HUES64 (cell line): Measurements from ENCODE around the gene KRT36.

Source experiments
- H3K27ac ChIP-seq: 2 replicates; pipeline ENCODE4 v1.7.0; 2013; ENCODE audit warnings: low read depth, low read length, inconsistent platforms
- H3K27me3 ChIP-seq: 2 replicates; pipeline ENCODE4 v1.6.1; 2013; ENCODE audit warnings: mild to moderate bottlenecking, low read length; ENCODE audit not compliant: insufficient read depth
- H3K36me3 ChIP-seq: 2 replicates; pipeline ENCODE4 v1.6.1; 2013; ENCODE audit warnings: mild to moderate bottlenecking, low read length; ENCODE audit not compliant: insufficient read depth
- H3K4me1 ChIP-seq: 2 replicates; pipeline ENCODE4 v1.6.1; 2013; ENCODE audit warnings: mild to moderate bottlenecking, low read length, moderate library complexity; ENCODE audit not compliant: insufficient read depth
- H3K4me3 ChIP-seq: 2 replicates; pipeline ENCODE4 v1.5.1; 2013; ENCODE audit warnings: mild to moderate bottlenecking, low read length, moderate library complexity
- H3K9ac ChIP-seq: 2 replicates; pipeline ENCODE4 v1.6.1; 2013; ENCODE audit warnings: mild to moderate bottlenecking, low read depth, low read length
- H3K9me3 ChIP-seq: 2 replicates; pipeline ENCODE4 v1.6.1; 2013; ENCODE audit warnings: low read depth, low read length; ENCODE audit not compliant: insufficient read depth
- WGBS: fragments of 150-250, 120-280 bp; methylation state at CpG from one replicate; pipeline ENCODE4 v1.1.7; 2013; ENCODE audit warnings: missing lambda C conversion rate; 5-methylcytosine and 5-hydroxymethylcytosine counted together

Gene KRT36

DNA sequence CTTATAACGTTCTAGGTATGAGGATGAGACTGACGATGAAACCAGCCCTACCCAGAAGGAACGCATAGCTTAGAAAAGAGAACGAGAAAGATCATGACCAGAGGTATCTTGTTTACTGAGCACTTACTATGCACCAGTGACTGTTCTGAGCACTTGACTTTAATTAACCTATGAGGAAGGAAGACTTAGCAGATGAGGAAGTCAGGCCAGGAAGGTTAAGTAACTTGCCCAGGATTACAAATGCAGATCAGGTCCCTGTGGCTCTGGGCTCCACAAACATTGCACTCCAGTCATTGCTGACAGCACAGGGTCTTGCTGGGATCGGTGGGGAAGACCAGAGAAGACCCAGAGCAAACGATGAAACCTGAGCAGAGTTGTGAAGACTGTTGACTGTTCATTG is 8.6 kb upstream of the KRT36 start:
- Histone ChIP-seq H3K4me1 (peaks cover 9% of the 10 kb centered on the region), H3K27me3 (no peaks in the 10 kb centered on the region; the same call in 1 of the 2 replicates), H3K4me3 (no peak overlapping the region), H3K36me3 (no peaks in the 10 kb centered on the region), H3K9ac (no peak overlapping the region), H3K27ac (no peak overlapping the region), H3K9me3 (no peaks in the 10 kb centered on the region)
- WGBS = 85% methylated on average over 6 of the region's 6 CpGs

DNA sequence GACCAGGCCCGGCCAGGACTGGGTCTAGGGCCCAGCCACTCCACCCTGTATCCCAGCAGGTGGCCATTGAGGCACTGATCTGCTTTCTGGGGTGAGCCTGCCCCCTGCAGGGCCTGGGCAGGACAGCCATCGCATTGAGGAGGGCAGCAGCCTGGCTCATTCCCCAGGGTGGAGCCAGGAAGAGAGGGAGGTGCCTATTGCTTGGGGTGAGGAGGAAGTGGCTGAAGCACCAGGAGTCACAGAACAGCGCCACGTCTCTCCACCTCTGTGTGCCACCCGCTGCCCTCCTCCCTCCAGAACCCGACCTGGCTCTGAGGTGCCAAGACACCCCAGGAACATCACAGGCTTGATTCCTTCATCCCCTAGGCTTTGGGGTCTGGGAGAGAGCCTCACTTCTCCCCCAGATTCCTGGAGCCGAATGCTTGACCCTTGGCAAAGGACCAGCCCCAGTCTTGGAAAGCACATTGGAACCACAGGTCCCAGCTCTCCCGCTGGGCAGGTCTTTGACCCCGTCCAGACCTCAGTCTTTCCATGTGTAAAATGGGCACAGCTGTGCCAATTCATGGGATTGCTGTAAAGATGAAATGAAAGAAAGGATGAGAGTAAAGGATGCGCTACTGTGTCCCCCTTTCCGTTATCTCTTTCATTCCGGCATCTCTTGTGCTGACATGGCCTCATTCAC is 7.2 kb upstream of the KRT36 start:
- H3K9ac ChIP-seq = no peak overlapping the region
- no peak overlapping the region for H3K27ac ChIP-seq
- 68% methylated on average over 12 of the region's 12 CpGs for WGBS
- no peaks in the 10 kb centered on the region; the same call in 1 of the 2 replicates for H3K27me3 ChIP-seq
- no peaks in the 10 kb centered on the region for H3K9me3 ChIP-seq
- peaks cover 9% of the 10 kb centered on the region for H3K4me1 ChIP-seq
- no peaks in the 10 kb centered on the region for H3K36me3 ChIP-seq
- H3K4me3 ChIP-seq = no peak overlapping the region

DNA sequence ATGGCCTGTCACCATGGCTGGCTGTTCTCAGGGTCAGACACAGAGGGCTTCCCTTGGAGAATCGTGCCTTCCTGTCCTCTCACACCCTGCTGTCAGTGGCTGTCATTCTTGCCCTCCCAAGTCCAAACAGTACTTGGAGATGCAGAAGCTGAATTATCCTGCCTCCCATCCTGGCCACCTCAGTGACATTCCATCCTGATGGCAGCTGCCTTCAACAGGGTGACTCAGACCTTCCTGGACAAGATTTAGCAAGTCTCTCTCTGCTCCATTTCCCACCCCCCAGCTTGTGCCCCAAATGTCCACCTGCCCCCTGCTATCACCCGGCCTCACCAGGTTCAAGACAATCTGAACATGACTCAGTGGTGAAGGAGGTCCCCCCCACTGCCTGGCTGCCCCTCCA is 4.8 kb upstream of the KRT36 start:
- H3K9ac ChIP-seq = no peak overlapping the region
- H3K27ac ChIP-seq = no peak overlapping the region
- WGBS = 79% methylated on average over 2 of the region's 2 CpGs
- H3K36me3 ChIP-seq = no peaks in the 10 kb centered on the region
- peaks cover 3% of the 10 kb centered on the region; the same call in 1 of the 2 replicates for H3K4me1 ChIP-seq
- no peak overlapping the region for H3K4me3 ChIP-seq
- no peaks in the 10 kb centered on the region; the same call in 1 of the 2 replicates for H3K27me3 ChIP-seq
- H3K9me3 ChIP-seq = no peaks in the 10 kb centered on the region

DNA sequence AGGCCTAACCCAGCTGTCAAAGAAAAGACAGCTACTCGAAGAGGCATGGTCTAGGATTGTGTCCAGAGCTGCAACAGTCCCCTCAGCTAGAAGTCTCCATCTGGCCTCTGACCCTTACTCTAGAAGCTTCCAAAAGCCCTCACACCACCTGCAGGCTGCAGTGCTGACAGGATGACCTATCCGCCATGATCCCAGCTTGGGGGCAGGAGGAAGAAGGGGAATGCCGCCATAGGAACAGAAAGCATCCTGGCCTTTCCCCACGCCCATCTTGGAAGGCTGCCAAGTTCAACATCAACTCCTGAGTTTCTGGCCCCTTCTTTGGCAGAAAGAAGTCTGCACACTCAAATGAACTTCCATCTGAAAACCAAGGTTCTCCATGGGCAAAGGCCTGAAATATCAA is 3.1 kb upstream of the KRT36 start:
- Histone ChIP-seq H3K9ac (no peak overlapping the region), H3K4me1 (peaks cover 3% of the 10 kb centered on the region; the same call in 1 of the 2 replicates), H3K27me3 (no peaks in the 10 kb centered on the region), H3K9me3 (no peaks in the 10 kb centered on the region), H3K4me3 (no peak overlapping the region), H3K27ac (no peak overlapping the region), H3K36me3 (no peaks in the 10 kb centered on the region)
- WGBS = 92% methylated on average over 4 of the region's 4 CpGs

DNA sequence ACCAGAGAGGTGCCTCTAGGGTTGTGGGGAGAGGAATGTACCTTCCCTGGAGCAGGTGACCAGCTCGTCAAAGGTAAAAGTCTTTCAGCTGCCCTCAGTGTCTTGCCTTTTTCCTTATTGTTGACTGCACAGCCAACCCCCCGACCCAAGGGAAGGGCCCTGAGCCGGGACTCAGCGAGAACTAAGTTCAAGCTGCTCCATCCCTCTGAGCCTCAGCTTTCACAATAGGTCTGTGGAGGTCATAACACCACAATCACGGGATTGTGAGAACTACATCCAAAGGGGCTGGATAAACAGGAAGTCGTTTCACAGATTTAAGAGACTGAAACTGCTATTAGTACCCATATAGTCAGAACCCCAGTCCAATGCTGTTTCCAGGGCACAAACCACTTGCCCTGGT is 2.6 kb upstream of the KRT36 start:
- 89% methylated on average over 6 of the region's 6 CpGs for WGBS
- no peak overlapping the region for H3K4me3 ChIP-seq
- H3K9ac ChIP-seq = no peak overlapping the region
- no peaks in the 10 kb centered on the region for H3K36me3 ChIP-seq
- no peak overlapping the region for H3K27ac ChIP-seq
- peaks cover 3% of the 10 kb centered on the region; the same call in 1 of the 2 replicates for H3K4me1 ChIP-seq
- no peaks in the 10 kb centered on the region for H3K27me3 ChIP-seq
- H3K9me3 ChIP-seq = no peaks in the 10 kb centered on the region

DNA sequence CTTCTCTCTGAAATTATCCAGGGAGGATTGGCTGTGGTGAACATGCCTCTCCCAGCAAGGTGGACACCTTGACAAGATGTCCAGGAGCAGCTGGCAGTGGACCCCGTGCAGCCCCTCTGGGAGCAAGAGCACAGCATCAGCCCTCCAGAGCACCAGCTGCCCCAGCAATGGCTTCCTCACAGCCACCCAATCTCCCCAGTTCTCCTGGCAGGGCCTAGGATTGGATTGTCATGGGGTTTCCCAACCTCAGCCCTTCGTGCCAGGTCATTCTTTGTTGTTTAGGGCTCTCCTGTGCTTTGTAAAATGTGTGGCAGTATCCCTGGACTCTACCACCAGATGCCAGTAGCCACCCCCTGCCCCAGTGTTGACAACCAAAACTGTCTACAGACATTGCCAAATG is 1.8 kb upstream of the KRT36 start:
- H3K36me3 ChIP-seq = no peaks in the 10 kb centered on the region
- H3K9ac ChIP-seq = no peak overlapping the region
- no peaks in the 10 kb centered on the region for H3K9me3 ChIP-seq
- H3K27ac ChIP-seq = no peak overlapping the region
- no peaks in the 10 kb centered on the region for H3K4me1 ChIP-seq
- H3K27me3 ChIP-seq = peaks cover 2% of the 10 kb centered on the region; the same call in 1 of the 2 replicates
- H3K4me3 ChIP-seq = no peak overlapping the region
- WGBS = 76% methylated on average over 2 of the region's 2 CpGs

DNA sequence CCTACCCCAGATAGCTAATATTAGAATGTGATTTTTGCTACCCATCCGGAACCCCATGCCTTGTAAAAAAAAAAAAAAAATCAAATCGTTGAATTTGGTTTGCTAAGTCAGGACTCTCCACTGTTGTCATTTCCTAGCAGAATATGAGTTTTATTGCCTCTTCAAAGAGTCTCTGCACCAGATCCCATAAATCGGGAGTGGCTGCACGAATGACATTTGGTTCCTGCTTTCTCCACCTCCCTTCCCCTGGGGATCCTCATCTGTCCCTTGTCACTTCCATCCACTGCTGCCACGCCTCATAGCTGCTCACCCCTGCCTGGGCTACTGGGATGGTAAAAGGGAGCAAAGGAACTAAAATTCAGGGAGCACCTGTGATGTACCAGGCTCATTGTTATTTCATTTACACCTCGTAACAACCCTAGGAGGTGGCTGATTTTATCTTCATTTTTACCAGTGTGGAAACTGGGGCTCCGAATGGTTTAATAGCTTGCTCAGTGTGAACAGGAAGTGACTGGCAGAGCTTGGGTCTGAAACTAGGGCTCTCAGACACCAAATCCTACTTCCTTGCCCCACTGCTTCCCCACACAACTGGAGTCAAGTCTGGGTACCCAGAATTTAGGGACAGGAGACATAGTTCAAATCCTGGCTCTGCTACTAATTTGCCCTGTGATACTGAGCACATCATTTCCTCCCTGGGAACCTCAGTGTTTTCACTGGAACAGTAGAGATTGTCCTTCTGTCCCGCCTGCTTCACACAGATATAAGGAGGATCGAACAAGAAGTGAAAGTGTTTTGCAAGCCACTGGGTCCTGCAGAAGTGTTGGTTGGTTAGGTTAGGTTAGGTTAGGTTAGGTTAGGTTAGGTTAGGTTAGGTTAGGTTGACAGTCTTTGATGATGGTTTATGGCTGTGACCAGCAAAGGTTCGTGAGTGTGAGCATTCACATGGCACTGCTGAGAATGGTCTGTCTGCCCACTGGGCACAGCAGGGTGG is 585 bp upstream of the KRT36 start:
- H3K9ac ChIP-seq = no peak overlapping the region
- H3K36me3 ChIP-seq = no peaks in the 10 kb centered on the region
- H3K4me1 ChIP-seq = no peaks in the 10 kb centered on the region
- no peaks in the 10 kb centered on the region for H3K9me3 ChIP-seq
- 89% methylated on average over 10 of the region's 10 CpGs for WGBS
- no peak overlapping the region for H3K4me3 ChIP-seq
- peaks cover 3% of the 10 kb centered on the region; the same call in 1 of the 2 replicates for H3K27me3 ChIP-seq
- no peak overlapping the region for H3K27ac ChIP-seq

DNA sequence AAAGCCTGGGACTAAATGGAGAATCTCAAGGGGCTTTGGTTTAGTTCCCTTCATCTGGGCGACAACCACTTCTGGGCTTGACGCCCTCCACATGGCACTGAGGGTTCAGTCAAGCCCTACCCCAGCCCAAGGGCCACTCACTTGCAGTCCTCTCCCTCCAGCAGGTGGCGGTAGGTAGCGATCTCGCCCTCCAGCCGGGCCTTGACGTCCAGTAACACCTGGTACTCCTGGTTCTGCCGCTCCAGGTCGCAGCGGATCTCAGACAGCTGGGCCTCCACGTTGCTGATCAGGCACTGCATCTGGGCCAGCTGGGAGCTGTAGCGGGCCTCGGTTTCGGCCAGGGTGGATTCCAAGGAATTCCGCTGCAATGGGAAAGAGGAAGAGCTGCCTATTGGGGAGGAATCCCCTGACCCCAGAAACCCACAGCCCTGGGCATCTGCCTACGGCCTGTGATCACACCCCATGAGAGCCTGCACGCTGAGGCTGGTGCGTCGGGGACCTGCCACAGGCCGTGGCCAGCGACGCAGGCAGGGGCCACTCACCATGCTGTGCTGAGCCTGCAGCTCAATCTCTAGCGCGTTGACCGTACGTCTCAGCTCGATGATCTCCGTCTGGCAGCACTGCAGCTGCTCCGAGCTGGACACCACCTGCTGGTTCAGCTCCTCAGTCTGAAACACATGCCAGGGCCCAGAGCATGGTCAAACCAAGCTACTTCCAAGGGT is 2.7 kb downstream of the KRT36 start:
- Histone ChIP-seq H3K4me1 (no peaks in the 10 kb centered on the region), H3K36me3 (no peaks in the 10 kb centered on the region), H3K4me3 (no peak overlapping the region), H3K27ac (no peak overlapping the region), H3K9me3 (no peaks in the 10 kb centered on the region), H3K27me3 (peaks cover 3% of the 10 kb centered on the region; the same call in 1 of the 2 replicates), H3K9ac (no peak overlapping the region)
- 67% methylated on average over 29 of the region's 29 CpGs for WGBS

DNA sequence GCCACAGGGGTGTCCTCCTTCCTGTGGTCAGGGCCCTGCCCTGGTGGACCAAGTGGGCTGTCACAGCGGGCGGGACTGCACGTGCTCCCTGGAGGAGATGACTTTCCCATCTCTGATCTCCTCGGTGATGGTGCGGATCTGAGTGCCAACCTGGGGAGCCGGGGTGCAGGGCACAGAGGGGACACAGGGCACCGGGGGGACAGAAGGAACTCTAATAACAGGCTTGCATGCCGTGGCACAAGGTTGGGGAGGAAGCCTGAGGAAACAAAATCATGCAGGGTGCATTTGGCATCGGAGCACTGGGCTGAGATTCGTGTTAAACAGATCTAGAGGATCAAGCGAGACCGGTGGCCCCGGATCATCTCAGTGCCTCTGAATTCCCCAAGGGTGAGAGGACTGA is 3.4 kb downstream of the KRT36 start:
- 93% methylated on average over 13 of the region's 13 CpGs for WGBS
- Histone ChIP-seq H3K4me3 (no peak overlapping the region), H3K27me3 (peaks cover 3% of the 10 kb centered on the region; the same call in 1 of the 2 replicates), H3K27ac (no peak overlapping the region), H3K36me3 (no peaks in the 10 kb centered on the region), H3K4me1 (no peaks in the 10 kb centered on the region), H3K9ac (no peak overlapping the region), H3K9me3 (no peaks in the 10 kb centered on the region)

DNA sequence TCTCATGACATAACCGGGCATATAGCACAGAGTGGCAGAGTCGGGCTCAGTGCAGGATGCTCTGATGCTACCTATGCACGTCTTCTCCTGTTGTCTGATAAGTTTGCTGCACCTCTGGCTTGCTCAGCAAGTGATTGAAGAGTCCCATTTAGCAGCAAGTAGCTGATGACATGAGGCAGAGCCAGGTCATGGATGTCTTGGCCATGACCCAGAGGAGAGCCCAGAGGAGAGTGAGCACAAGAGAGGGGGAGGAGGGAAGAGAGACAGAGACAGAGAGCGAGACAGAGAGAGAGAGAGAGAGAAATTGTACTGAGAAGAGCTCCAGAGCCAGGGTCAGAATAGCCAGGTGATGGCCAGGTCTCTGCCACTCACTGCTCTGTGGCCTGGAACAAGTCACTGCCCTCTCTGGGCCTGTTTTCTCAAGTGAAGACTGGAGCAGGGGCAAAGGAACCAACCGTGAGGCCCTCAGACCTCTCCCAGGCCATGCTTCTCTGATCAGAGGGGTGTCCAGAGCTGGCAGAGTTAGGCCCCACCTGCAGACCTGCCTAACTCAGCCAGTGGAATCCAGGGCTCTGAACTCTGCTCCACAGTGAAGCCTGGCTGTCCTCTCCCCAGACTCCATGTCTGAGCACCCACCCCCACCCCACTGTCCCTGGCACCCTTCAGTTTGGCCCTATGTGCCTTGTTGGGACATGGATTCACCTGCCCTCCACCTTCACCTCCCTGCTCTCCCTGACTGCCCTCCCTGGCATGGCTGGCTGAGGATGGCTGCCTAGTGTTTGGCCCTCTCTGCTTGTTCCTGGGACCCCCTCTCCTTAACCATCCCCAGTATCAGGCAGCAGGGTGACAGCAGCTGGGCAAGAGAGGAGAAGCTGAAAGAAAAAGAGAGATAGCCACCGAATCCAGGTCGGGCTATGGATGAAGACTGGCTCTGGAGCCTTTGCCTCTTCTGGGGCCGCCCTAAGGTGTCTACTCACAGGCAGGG is 4.5 kb downstream of the KRT36 start:
- Histone ChIP-seq H3K27ac (no peak overlapping the region), H3K9ac (no peak overlapping the region), H3K27me3 (peaks cover 3% of the 10 kb centered on the region; the same call in 1 of the 2 replicates), H3K4me1 (no peaks in the 10 kb centered on the region), H3K36me3 (no peaks in the 10 kb centered on the region), H3K4me3 (no peak overlapping the region), H3K9me3 (no peaks in the 10 kb centered on the region)
- whole genome bisulfite sequencing = 89% methylated on average over 8 of the region's 8 CpGs
